Measurements from ENCODE around the gene ZBTB16. TPM values are rescaled to one million over a fixed set of nuclear protein-coding genes. Genes with fewer than 3 reads are reported as not detected.

The ZBTB16 gene
- total and polyA plus RNA-seq, 12 donors = 18.3 to 108 (median 54.6) TPM

DNA sequence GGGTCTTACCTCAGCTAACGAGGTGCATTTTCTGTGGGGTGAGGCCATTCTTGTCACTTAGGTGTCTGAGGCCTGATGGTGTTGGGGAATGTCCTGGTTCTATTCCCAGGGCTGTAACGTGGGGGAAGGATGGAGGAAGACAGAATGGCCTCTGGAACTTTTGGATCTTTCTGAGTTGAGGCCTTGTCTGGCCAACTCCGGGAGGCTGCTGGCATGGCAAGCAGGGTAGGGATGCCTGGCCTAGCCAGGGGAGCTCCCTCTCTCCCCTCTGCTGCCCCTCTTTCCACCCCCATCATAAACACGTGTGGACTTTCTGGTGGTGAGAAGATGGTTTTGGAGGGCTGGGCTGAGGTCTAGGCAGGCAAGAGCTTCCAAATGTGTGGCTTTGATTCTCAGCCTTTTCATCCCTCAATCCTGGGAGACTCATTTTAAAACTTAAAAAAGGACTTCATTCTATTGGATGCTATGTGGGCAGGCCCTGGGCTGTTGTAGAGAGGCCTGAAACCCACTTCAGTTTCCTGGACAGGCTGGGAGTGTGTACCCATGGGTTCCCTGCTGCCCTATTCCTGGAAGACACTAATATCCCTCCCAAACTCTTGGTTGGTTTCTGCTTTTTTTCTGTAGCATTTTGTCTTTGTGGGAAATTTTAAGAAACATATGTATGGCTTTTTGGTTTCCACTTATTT, 30.9 kb downstream of the ZBTB16 start:
- TF ChIP-seq, protein P1, sequence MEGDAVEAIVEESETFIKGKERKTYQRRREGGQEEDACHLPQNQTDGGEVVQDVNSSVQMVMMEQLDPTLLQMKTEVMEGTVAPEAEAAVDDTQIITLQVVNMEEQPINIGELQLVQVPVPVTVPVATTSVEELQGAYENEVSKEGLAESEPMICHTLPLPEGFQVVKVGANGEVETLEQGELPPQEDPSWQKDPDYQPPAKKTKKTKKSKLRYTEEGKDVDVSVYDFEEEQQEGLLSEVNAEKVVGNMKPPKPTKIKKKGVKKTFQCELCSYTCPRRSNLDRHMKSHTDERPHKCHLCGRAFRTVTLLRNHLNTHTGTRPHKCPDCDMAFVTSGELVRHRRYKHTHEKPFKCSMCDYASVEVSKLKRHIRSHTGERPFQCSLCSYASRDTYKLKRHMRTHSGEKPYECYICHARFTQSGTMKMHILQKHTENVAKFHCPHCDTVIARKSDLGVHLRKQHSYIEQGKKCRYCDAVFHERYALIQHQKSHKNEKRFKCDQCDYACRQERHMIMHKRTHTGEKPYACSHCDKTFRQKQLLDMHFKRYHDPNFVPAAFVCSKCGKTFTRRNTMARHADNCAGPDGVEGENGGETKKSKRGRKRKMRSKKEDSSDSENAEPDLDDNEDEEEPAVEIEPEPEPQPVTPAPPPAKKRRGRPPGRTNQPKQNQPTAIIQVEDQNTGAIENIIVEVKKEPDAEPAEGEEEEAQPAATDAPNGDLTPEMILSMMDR (IDR thresholded peaks at IDR 0.05) = no peak
- Histone ChIP-seq H3K36me3 (peaks cover 0 to 17% (median 0%) of the 10 kb centered on the region in 9 donors), H3K9me3 (no peaks in the 10 kb centered on the region), H3K27ac (peak overlapping the region in 8 of 10 donors; percentile 24 to 96 (median 56)), H3K27me3 (no peaks in the 10 kb centered on the region), H3K4me1 (peaks cover 50 to 98% (median 90%) of the 10 kb centered on the region in 9 donors), H3K4me3 (no peak overlapping the region)
- intact Hi-C loops (cut with DNase I) = no loop called here
- ATAC-seq (peak in 3 of 8 donors; percentile 1 to 13 (median 5)), DNase-seq (no peak)
- 60 to 67% methylated on average over 4 of the region's 4 CpGs for WGBS, 2 donors

DNA sequence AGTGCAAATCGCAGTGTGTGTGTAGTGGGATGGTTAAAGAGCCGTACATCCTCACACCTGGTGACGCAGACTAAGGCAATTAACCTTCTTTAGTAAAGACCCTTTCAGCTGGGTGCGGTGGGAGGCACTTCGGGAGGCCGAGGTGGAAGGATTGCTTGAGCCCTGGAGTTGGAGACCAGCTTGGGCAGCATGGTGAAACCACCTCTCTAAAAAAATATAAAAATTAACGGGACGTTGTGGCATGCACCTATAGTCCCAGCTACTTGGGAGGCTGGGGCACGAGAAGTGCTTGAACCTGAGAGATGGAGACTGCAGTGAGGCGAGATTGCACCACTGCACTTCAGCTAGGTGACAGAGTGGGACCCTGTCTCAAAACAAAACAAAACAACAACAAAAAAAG, 31.5 kb downstream of the ZBTB16 start:
- WGBS, 2 donors = 86 to 89% methylated on average over 10 of the region's 10 CpGs
- peak overlapping the region in 7 of 10 donors; percentile 11 to 96 (median 59) for H3K27ac ChIP-seq

DNA sequence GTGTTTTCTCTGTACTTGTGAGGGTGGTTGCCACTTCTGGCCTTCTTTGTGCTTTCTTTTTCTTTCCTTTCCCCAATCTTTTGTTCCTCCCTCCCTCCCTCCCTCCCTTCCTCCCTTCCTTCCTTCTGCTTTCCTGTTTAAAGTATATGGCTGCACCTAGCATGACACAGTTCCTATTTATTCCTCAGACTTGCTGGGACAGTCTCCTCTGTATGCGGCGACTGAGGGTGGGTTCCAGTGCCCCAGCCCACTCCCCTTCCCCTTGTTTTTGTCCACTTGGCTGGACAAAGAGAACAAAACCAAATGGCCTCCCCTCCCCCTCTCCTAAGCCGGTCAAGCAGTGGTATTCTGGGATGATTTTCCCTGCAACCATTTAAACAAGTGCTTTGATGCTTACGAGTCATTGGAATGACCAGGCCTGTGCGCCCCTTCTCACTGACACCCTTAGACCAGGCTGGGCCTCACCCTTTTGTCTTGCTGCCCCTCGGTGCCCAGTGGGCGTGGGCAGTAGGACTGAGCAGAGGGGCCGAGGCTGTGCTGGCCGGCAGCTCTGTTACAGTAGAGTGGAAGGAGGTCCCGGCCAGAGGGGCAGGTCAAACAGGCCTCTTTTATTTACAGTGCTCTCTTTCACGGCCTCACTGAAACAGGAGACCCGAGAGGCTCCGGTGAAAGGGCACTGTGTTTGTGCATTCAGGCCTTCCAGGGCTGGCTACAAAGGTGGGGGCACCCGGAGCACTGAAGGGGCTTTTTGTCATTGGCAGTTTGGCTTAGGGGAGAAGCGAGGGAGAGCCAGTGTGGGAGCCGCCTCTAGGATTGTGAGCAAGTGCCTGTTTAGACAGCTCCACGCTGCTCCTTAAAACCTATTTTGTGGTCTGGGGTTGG, 32.2 kb downstream of the ZBTB16 start:
- ATAC-seq (peak in 4 of 8 donors; percentile 3 to 32 (median 22)), DNase-seq (no peak)
- no peak overlapping the region for H3K4me3 ChIP-seq

More for the DNA sequence above, 31.5 kb downstream of the ZBTB16 start:
- TF ChIP-seq, protein P1 (IDR thresholded peaks at IDR 0.05) = no peak
- DNase-seq (no peak), ATAC-seq (no peak)
- Histone ChIP-seq H3K27me3 (no peaks in the 10 kb centered on the region), H3K4me1 (peaks cover 50 to 98% (median 90%) of the 10 kb centered on the region in 9 donors), H3K4me3 (no peak overlapping the region), H3K9me3 (no peaks in the 10 kb centered on the region), H3K36me3 (peaks cover 0 to 17% (median 0%) of the 10 kb centered on the region in 9 donors)
- intact Hi-C loops (cut with DNase I) = no loop called here

DNA sequence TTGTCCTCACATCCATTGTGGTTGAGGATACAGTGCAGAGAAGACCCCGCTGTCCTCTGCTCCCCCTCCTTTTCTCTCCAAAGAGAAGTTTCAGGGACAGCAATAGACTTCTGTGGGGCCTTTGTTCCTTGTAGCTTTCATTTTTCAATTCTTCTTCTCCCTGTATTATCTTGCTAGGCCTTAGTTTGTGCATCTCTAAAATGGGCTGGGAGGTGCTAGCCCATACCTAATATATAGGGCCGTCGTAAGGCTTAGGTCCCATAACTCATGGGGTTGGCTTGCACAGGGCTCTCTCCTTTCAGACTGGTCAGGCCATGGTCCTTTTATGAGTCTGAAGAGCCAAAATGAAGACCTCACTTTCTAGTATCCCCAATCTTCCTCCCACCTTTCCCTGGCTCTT, 33.0 kb downstream of the ZBTB16 start:
- Histone ChIP-seq H3K27me3 (no peaks in the 10 kb centered on the region), H3K36me3 (peaks cover 0 to 7% (median 0%) of the 10 kb centered on the region in 9 donors), H3K9me3 (no peaks in the 10 kb centered on the region), H3K27ac (peak overlapping the region in 7 of 10 donors; percentile 7 to 96 (median 59)), H3K4me3 (no peak overlapping the region), H3K4me1 (peaks cover 53 to 99% (median 88%) of the 10 kb centered on the region in 9 donors)
- 95 to 100% methylated on average over 3 of the region's 3 CpGs for WGBS, 2 donors
- TF ChIP-seq, protein P1 (IDR thresholded peaks at IDR 0.05) = no peak
- intact Hi-C loops (cut with DNase I) = no loop called here
- ATAC-seq = no peak
- no peak for DNase-seq

More for the DNA sequence above, 32.2 kb downstream of the ZBTB16 start:
- Histone ChIP-seq H3K27ac (peak overlapping the region in 9 of 10 donors; percentile 21 to 96 (median 59)), H3K27me3 (no peaks in the 10 kb centered on the region), H3K36me3 (peaks cover 0 to 13% (median 0%) of the 10 kb centered on the region in 9 donors), H3K4me1 (peaks cover 53 to 98% (median 90%) of the 10 kb centered on the region in 9 donors), H3K9me3 (no peaks in the 10 kb centered on the region)
- TF ChIP-seq, protein P1 (IDR thresholded peaks at IDR 0.05) = no peak
- intact Hi-C loops (cut with DNase I) = no loop called here
- 60 to 79% methylated on average over 17 of the region's 17 CpGs for WGBS, 2 donors

Data from heart right ventricle (tissue), 16 donors.